SJCRH30 (cell line): ENCODE data around the gene TMEM144. TPM values are rescaled to one million over a fixed set of nuclear protein-coding genes. Genes with fewer than 3 reads are reported as not detected.
"Not testable (repeated sequence)": the region's sequence is repeated elsewhere in the genome, so short reads cannot be mapped to it uniquely, and the experiment has no call there.

Experiments used
- DNase-seq, 2 experiments: peaks; one replicate each; pipeline ENCODE4 v3.0.0-alpha.2; 2015 to 2020
- H3K27ac ChIP-seq: fragments of 250-450 bp; sonication (Bioruptor Pico); 2 replicates; pipeline ENCODE4 v1.5.1; 2020; ENCODE audit warnings: mild to moderate bottlenecking, moderate library complexity
- H3K27me3 ChIP-seq: fragments of 250-450 bp; sonication (Bioruptor Pico); 2 replicates; pipeline ENCODE4 v1.5.1; 2020; ENCODE audit warnings: mild to moderate bottlenecking, moderate library complexity
- H3K36me3 ChIP-seq: fragments of 250-450 bp; sonication (Bioruptor Pico); 2 replicates; pipeline ENCODE4 v1.5.1; 2020; ENCODE audit warnings: mild to moderate bottlenecking, moderate library complexity
- H3K4me1 ChIP-seq: fragments of 250-450 bp; sonication (Bioruptor Pico); 2 replicates; pipeline ENCODE4 v1.5.1; 2020; ENCODE audit warnings: mild to moderate bottlenecking, moderate library complexity
- H3K4me3 ChIP-seq: fragments of 250-450 bp; sonication (Bioruptor Pico); 2 replicates; pipeline ENCODE4 v1.5.1; 2020; ENCODE audit warnings: mild to moderate bottlenecking, moderate library complexity
- H3K9me3 ChIP-seq: fragments of 250-450 bp; sonication (Bioruptor Pico); replicated peaks from 2 replicates; pipeline ENCODE4 v1.5.1; 2020; ENCODE audit warnings: mild to moderate bottlenecking, moderate library complexity
- total RNA-seq: library from RNA; depleted of rRNA; stranded (reverse); fragments of >200 nt; shearing (Covaris generic); gene quantifications from 2 replicates; pipeline ENCODE4 v1.2.3, GENCODE V29; 2014

TMEM144 gene
- total RNA-seq, 1 experiment from 2014 or later: 0.22 TPM

DNA sequence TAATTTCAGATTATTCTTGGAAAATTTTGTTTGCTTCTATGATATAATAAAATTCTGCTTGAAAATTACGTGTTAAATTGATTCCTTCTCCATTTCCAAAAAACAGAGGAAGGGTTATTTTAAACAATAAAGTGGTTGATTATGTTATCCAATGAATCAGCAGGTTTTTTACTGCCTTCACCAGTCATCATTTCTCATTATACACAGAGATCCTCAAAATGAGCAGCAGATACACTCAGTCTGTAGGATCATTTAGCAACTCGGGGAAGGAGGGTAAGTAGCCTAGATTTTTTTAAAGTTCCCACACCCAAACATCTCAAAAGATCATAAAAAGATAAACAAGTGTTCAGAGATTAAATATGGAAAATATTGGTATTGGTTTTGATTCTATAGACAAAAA lies 6.8 kb upstream of the TMEM144 start:
- Histone ChIP-seq H3K36me3 (no peaks in the 10 kb centered on the region), H3K4me1 (no peaks in the 10 kb centered on the region), H3K27ac (no peak overlapping the region), H3K27me3 (no peaks in the 10 kb centered on the region), H3K4me3 (no peak overlapping the region), H3K9me3 (no peaks in the 10 kb centered on the region)
- DNase-seq: no peak

DNA sequence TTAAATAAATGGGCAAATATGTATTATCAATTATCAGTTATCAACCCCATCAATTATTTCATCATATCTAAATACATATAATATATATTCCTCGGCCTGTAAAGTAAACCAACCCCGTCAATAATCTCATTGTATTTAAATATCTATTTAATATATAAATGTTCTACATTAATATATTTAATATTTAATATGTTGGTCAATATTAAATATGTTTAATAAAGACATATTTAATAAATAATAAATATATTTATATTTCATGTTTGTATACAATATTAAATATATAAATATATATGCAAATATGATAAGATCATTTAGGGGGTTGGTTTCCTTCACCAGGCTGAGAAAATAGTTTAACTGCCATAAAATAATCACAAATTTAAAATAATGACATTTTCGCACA lies 6.4 kb upstream of the TMEM144 start:
- DNase-seq: no peak
- H3K4me3 ChIP-seq: no peak overlapping the region
- no peaks in the 10 kb centered on the region for H3K27me3 ChIP-seq
- H3K4me1 ChIP-seq: no peaks in the 10 kb centered on the region
- H3K9me3 ChIP-seq: no peaks in the 10 kb centered on the region
- no peak overlapping the region for H3K27ac ChIP-seq
- H3K36me3 ChIP-seq: no peaks in the 10 kb centered on the region

DNA sequence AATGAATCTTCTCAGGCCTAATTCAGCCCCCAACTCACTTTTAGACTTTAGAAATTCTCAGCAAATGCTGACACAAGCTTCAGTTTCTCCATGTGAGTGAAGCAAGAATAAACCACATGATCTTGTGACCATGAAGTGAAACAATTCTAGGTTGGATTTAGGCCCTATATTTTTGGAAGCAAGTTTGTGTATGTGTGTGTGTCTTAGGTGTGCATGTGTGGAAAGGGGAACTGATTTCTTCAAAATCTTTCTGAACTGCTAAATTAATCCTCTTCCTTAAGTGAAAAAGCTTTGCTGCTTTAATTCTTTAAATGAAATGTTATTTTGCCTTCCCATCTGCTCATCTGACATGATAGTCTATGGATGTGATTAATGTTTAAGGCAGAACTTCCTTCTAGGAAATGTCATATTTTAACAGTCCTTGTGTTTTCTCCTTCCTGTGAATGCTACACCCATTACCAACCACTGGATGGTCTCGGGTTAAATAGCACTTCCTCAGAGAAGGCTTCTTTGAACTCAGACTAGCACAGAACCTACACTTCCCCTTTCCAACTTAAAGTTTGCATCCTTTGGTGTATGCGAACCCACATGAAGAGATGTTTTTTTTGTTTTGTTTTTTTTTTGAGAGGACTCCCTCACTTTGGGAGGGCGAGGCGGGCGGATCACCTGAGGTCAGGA lies 1.2 kb upstream of the TMEM144 start:
- Histone ChIP-seq H3K36me3 (no peaks in the 10 kb centered on the region), H3K4me3 (no peak overlapping the region), H3K27ac (no peak overlapping the region), H3K27me3 (no peaks in the 10 kb centered on the region), H3K9me3 (no peaks in the 10 kb centered on the region), H3K4me1 (no peaks in the 10 kb centered on the region)
- no peak for DNase-seq

DNA sequence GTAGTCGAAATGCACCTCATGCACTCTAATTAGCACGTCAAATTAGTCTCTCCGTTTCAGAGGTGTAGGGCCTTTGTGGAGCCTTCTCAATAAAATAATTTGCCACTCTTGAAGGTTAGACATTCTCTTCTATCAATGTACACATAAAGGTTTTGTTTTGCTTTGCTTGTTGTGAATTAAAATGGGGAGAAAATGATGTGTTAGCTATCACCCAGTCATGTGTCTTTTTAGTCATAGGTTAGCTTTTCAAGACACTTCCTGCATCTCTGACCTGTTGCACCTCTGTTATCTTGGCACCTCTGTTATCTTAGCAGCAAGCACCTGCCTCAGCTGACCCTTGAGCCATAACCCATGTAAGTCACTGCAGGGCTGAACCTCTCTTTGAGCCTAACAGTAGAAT lies 936 bp downstream of the TMEM144 start:
- Histone ChIP-seq H3K27me3 (no peaks in the 10 kb centered on the region), H3K9me3 (no peaks in the 10 kb centered on the region), H3K27ac (no peak overlapping the region), H3K4me1 (no peaks in the 10 kb centered on the region), H3K4me3 (peak overlapping the region; percentile 49; the same call in 1 of the 2 replicates), H3K36me3 (no peaks in the 10 kb centered on the region)
- DNase-seq: no peak

DNA sequence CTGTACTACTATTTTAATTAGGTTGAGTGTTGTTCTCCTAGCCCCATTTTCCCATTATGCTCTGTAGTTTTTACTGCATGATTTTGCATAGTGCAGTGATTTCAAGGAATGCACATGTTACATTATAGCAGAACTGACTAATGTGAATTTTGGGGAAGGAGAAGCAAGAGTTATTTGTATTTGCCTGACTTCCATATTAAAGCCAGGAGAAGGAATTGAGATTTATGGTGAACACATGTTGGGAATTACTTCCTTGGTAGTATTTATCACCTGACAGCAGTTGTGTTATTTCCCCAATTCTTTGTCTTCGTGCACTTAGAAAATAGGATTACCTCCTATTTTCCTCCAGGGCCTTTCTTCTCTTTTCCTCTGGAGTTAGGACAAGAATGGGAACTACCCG lies 3.2 kb downstream of the TMEM144 start:
- no peak for DNase-seq
- no peak overlapping the region for H3K27ac ChIP-seq
- H3K9me3 ChIP-seq: no peaks in the 10 kb centered on the region
- H3K27me3 ChIP-seq: no peaks in the 10 kb centered on the region
- no peaks in the 10 kb centered on the region for H3K4me1 ChIP-seq
- H3K4me3 ChIP-seq: no peak overlapping the region
- H3K36me3 ChIP-seq: no peaks in the 10 kb centered on the region

DNA sequence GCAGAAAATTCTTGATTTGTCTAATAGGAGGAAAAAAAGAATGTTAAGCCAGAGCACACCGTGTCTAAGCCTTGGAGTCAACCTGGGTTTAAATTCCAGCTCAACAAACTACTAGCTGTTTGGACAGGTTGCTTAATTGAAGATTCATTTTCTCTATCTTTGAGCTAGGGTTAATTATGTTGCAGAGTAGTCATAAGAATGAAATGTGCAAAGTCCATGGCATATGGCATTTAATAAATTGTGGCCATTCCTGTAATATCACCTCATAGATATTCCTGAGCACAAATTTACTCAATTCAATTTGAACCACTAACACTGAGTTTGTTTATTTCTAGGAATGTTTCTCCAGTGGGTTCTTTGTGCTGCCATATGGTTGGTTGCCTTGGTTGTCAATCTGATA lies 4.6 kb downstream of the TMEM144 start:
- Histone ChIP-seq H3K36me3 (no peaks in the 10 kb centered on the region), H3K9me3 (no peaks in the 10 kb centered on the region), H3K27me3 (no peaks in the 10 kb centered on the region), H3K27ac (no peak overlapping the region), H3K4me3 (no peak overlapping the region), H3K4me1 (no peaks in the 10 kb centered on the region)
- no peak for DNase-seq

- Histone ChIP-seq H3K27ac (no peak overlapping the region), H3K4me3 (no peak overlapping the region)
- no peak for DNase-seq
Measured at GRCh38 chr4:158217763-158218162, 7.5 kb downstream of the TMEM144 start.

GRCh38 chr4:158219623-158220022 lies 9.3 kb downstream of the TMEM144 start:
- Histone ChIP-seq H3K27ac (no peak overlapping the region), H3K27me3 (no peaks in the 10 kb centered on the region), H3K36me3 (no peaks in the 10 kb centered on the region), H3K4me1 (no peaks in the 10 kb centered on the region), H3K9me3 (no peaks in the 10 kb centered on the region), H3K4me3 (no peak overlapping the region)
- no peak for DNase-seq

More at GRCh38 chr4:158217763-158218162, 7.5 kb downstream of the TMEM144 start:
- Histone ChIP-seq H3K9me3 (no peaks in the 10 kb centered on the region), H3K4me1 (no peaks in the 10 kb centered on the region), H3K36me3 (no peaks in the 10 kb centered on the region), H3K27me3 (no peaks in the 10 kb centered on the region)

GRCh38 chr4:158224318-158224717 lies 14.0 kb downstream of the TMEM144 start:
- not testable (repeated sequence) for H3K36me3 ChIP-seq, H3K4me1 ChIP-seq, H3K27ac ChIP-seq, H3K9me3 ChIP-seq, H3K4me3 ChIP-seq, H3K27me3 ChIP-seq, DNase-seq

- H3K36me3 ChIP-seq, H3K27ac ChIP-seq, H3K4me1 ChIP-seq, H3K4me3 ChIP-seq, H3K9me3 ChIP-seq, DNase-seq, H3K27me3 ChIP-seq: not testable (repeated sequence)
Measured at GRCh38 chr4:158224999-158225398, 14.7 kb downstream of the TMEM144 start.

DNA sequence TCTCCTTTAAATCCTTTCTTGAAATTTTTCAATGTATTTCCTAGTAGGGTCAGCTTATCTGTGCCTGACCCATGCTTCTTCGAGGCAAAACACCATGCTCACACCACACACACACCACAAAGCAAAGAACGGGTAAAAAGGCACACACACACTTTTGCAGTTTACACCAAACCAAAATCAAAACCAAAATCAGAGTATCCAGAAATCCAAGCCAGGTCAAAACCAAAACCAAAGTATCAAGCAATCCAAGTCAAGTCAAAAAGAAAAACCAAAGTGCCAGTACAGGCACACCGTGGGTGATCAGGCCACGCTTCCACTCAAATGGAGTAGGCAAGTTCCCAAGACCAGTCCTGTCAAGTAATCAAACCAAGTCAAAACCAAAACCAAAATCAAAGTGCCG lies 17.6 kb downstream of the TMEM144 start:
- H3K4me1 ChIP-seq, H3K4me3 ChIP-seq, H3K36me3 ChIP-seq, H3K27me3 ChIP-seq, DNase-seq, H3K9me3 ChIP-seq, H3K27ac ChIP-seq: not testable (repeated sequence)

- H3K27ac ChIP-seq, DNase-seq, H3K36me3 ChIP-seq, H3K4me1 ChIP-seq, H3K4me3 ChIP-seq, H3K9me3 ChIP-seq, H3K27me3 ChIP-seq: not testable (repeated sequence)
Measured at GRCh38 chr4:158228399-158228798, 18.1 kb downstream of the TMEM144 start.

- Histone ChIP-seq H3K27ac (no peak overlapping the region), H3K27me3 (no peaks in the 10 kb centered on the region), H3K4me1 (no peaks in the 10 kb centered on the region), H3K4me3 (no peak overlapping the region), H3K36me3 (no peaks in the 10 kb centered on the region), H3K9me3 (no peaks in the 10 kb centered on the region)
- peak; percentile 11 to 13 for DNase-seq
Measured at GRCh38 chr4:158229768-158230167, 19.5 kb downstream of the TMEM144 start.

- Histone ChIP-seq H3K9me3 (no peaks in the 10 kb centered on the region), H3K27ac (no peak overlapping the region), H3K36me3 (no peaks in the 10 kb centered on the region), H3K4me1 (no peaks in the 10 kb centered on the region), H3K4me3 (no peak overlapping the region), H3K27me3 (no peaks in the 10 kb centered on the region)
- no peak for DNase-seq
Measured at GRCh38 chr4:158234671-158235070, 24.4 kb downstream of the TMEM144 start.

DNA sequence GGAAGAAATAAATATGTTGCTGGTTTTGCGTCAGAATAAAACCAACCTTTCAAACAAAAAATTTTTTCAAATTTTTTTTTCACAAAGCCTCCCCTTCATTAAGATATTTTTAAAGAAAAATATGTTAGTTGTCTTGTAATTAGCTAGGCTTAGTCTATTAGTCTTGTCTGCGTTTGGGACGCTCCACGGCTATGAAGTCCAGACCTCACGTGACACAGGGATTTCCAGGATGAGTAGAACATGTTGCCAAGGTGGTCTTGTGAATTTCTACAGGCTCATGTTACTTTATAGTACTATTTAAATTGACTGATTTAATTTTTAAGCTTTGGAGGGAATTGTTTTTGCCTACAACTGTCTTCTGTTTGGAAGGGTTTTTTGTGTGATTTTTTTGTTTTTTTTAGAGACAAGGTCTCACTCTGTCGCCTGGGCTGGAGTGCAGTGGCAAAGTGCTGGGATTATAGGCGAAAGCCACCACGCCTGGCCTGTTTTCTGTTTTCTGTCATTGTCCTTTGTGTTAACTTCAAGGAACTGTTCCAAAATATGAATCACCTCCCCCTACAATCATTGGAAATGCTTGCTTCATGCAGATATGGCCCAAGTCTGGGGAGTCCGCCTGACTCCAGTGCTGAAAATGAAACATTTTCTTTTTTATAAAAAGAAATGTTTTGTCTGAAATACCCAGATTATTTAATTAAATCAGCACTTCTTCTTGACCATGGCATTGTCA lies 26.2 kb downstream of the TMEM144 start:
- H3K36me3 ChIP-seq: no peaks in the 10 kb centered on the region
- no peaks in the 10 kb centered on the region for H3K27me3 ChIP-seq
- H3K9me3 ChIP-seq: no peaks in the 10 kb centered on the region
- no peak overlapping the region for H3K27ac ChIP-seq
- H3K4me1 ChIP-seq: no peaks in the 10 kb centered on the region
- H3K4me3 ChIP-seq: no peak overlapping the region
- DNase-seq: no peak

GRCh38 chr4:158238575-158238974 lies 28.3 kb downstream of the TMEM144 start:
- H3K27ac ChIP-seq: no peak overlapping the region
- H3K4me3 ChIP-seq: no peak overlapping the region
- DNase-seq: no peak
- no peaks in the 10 kb centered on the region for H3K9me3 ChIP-seq
- H3K27me3 ChIP-seq: no peaks in the 10 kb centered on the region
- H3K4me1 ChIP-seq: no peaks in the 10 kb centered on the region
- H3K36me3 ChIP-seq: no peaks in the 10 kb centered on the region
